Activated CD8-positive, alpha-beta memory T cell treated with anti-CD3 and anti-CD28 coated beads, Interleukin-2, amount 50 U/mL, for 48 hours (primary cell): ENCODE measurements around the gene SEMA3A.

Experiments
- DNase-seq: peaks from one replicate; pipeline ENCODE4 v3.0.0-alpha.2; 2020

SEMA3A gene

DNA sequence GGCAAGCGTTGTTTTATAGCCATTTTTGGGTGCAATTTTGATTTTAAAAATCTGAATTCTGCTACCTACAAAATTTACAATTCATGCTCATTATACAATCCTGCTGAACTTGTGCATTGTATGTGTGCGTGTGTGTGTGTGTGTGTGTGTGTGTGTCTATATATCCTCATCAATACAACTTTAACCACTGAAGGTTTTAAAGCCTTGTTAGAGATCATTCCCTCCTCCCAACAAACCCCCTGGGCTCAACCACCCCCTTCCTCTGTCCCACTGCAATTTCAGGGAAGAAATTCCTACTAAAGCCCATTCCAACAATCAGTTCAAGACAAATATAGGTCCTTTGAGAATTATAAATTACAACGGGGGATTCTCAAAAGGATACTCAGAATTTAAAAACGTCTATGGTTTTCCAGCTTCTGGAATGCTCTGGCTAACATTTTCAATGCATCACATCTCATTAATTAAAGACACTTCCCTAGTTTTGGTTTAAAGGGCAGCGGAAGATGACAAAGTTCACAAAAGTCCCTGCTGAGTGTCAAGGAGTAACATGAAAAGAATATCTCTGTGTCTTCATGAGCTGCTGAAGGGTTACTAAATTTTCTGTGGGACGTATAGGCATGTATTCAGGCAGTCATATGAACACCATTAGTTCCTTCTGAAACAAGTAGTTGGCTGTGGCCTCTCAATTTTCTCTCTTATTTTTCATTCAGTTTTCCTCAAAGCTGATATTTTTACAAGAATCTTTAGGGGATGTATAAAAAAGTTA, 889 bp upstream of the SEMA3A start:
- no peak for DNase-seq

DNA sequence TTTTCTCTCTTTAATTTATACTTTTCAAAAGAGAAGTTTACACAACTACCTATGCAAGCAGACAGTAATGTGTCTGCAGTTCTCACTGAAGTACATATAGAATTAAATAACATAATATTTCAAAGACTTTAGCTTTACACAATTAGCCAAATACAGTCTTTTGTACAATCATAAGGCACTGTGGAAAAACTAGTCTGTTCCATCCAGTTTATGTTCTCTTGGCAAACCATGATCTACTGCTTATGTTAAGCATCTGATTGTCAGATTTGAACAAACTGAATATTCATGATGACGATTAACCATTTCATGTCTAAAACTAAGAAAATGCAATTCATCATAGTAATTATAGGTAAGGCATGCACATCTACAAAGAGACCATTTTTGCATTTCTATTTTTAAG, 842 bp downstream of the SEMA3A start:
- DNase-seq: no peak

DNA sequence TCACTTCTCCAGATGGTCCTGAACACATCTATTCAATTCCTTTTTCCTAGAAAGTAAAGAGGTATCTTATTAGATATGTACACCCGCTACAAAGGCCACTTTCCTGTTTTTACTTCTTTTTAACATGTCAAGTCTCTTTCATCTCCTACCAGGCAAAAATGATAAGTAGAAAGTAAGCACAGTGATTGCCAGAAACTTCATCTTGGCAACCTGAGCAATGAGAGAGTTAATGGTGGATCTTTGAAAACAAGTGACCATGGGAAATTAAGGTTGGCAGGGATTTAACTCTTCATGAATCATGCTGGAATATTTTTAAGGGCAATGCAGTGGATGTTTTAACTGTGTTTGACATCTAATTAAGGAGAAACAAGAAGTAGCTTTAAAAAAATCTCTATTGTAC, 2.7 kb downstream of the SEMA3A start:
- no peak for DNase-seq

DNA sequence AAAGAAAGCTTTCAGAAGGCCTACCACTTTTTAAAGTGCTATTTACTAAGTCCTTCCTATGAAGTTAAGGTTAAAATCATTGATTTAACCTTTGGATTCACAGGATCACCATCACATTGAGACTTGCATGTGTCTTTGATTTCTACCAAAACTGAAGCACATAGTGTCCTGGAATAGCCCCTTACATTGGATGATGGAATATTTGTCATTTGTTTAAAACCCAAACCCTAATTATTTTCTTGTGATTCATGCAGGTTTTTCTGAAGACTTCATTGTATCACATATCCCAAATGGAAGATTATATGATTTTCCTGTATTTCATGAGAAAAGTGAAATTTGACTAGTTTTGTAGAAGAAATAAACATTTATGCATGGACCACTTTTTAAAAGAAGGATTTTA, 3.3 kb downstream of the SEMA3A start:
- DNase-seq: no peak

DNA sequence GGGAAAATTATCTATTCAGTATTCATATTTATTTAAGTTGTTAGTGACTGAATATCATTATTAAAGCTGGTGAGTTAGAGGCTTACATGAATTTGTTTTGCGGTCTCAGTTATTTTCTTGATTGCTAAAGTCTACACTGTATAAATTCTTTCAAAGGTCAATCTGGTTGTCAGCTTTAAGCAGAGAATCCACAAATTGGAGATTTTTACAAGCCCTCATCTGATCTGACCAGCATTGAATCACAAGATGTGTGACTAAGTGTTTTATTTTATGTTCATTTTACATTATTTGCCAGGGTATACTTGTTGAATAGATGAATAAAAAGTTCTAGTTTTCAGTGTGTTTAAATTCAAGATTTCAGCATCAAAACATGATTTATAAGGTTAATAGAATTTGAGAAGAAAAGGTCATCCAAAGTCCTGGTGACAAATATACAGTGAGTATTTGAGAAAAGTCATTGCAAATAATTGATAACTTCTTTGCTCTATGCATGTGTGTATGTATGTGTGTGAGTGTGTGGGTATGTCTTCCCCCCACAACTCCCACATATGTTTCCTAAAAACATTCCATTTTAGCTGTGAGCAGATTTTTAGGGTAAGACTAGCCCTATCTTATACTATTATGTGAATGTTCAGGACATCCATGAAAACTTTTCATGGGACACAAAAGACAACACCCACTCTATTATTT, 4.4 kb downstream of the SEMA3A start:
- DNase-seq: no peak

DNA sequence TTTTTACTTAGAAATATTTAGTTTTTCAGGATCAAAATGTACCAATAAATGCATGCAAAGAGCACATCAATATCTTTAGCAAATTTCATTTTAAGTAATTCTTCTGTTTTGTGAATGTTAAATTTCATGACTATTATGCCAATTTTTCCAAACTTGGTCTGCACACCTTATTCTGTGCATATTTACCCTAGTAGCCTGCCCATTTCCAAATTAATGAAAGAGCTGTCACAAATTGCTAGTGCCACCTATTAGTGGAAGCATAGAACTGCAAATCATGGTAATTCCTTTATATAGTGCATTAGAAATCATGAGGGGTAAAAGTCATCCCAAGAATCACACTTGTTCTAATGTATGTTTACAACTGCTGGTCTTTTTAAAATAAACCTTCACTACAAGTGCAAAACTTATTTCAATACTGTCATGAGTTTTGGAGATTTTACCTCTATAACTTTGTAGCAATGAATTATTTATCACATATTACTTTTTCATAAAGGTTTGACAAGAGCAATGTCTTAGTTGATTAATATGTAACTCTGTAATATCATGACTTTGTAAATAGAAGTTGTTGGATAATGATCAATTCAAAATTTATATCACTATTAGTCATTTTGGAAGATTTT, 5.7 kb downstream of the SEMA3A start:
- no peak for DNase-seq

DNA sequence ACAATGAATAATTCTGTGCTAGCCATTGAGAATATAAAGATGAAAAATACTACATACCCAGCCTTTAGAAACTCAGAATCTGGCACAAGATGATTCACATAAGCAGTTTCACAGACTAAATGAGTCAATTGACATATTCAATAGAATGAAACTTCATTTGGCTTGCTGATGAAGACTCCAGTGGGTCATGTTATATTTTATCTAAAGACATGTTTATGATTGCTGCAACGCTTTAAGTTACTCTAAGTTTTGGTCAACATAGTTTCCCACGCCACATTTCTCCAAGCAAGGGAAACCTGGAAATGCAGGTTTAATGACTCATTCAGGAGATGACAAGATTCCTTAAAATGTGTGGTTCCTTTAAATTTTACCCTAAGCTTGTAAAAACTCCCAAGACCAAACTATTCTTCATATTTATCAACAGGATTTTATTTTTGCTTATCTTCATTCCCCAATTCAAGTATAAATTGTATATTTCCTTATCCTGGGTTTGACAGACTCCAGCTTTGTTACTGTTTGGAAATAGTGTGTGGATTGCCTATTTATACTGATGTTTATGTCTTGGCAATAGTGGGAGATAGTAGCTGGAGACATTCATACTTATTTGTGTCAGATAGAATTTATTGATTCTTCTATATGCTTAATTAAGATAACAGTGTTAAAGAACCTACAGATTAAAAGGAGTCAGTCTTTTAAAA, 6.6 kb downstream of the SEMA3A start:
- DNase-seq: no peak

DNA sequence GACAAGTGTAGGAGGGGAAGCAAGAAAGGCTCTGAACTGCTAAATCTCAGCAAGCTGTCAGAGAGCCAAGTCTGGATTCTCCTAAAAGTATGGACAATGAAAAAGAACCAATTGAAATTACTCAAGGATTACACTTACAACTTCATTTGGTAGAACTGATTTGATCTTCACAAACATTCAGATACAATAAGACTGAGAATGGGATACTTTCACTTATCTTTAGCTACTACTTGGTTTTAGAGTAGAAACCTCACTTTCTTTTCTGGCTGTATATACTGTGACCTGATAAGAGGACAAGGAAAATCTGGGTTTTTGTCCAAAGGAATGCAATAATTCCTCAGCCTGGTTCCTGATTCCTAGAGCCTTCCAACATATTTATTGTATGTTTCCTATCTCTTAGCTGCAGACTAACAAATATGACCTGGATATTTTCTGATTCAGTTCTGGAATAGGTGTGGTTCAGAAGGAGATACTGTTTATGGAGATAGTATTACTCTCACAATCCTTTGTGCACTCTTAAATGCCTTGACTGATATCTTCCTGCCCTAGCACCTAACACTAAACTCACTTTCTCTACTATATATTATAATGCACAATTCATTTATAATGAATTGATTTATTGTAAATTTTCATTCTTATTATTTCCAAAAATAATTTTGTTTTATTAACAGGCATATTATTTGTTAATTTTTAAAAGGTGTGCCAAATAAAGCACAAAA, 7.3 kb downstream of the SEMA3A start:
- no peak for DNase-seq

DNA sequence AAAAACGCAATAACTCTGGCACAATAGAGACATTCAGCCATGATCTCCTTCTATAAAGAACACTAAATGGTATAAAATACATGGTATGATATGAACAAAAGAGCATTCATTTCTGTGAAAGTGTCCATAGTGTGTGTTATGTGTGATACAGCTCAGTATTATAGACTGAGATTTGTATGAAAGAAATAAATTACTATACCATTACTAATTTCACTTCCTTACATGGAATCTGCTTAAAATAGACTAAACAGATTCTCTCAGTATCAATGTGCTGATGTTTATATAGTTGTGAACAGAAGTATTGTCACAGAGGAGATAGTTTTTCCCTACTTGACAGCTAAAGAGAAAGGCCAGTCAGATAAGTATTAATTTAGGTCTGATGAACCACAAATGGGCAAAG, 10.8 kb downstream of the SEMA3A start:
- no peak for DNase-seq

DNA sequence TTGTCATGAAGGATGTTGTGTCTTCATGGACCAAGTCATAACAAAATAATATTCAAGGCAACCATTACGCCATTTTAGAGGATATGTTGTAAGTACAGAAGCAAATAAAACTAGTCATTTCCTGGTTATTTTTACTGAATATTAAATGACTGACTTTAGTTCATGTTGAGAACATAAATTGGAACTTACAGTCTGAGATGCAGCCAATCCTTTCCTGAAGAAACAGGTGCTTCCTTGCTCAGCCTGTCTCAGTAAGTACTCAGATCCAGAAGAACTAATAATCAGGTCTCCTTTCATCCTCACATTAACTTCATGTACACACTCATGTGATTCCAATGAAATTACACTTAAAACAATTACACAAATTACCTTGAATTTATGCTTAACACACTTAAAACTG, 12.3 kb downstream of the SEMA3A start:
- DNase-seq: no peak

DNA sequence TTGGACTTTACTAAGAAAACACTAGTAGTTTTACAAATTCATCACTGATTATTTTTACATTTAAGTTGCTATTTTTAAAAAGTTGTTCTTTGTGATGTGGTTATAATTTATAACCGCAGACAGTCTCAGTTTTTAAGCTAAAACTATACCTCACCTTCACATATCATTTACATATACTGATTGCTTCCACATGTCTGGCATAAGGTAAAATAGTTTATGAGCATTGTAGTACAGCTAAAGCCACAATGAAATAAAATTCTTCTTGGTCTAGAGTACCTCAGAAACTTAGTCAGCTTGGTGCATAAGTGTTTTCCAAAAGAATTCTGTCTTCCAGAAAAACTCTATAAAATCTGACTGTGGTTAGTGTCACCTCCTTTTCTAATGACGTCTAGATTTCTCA, 13.0 kb downstream of the SEMA3A start:
- no peak for DNase-seq

DNA sequence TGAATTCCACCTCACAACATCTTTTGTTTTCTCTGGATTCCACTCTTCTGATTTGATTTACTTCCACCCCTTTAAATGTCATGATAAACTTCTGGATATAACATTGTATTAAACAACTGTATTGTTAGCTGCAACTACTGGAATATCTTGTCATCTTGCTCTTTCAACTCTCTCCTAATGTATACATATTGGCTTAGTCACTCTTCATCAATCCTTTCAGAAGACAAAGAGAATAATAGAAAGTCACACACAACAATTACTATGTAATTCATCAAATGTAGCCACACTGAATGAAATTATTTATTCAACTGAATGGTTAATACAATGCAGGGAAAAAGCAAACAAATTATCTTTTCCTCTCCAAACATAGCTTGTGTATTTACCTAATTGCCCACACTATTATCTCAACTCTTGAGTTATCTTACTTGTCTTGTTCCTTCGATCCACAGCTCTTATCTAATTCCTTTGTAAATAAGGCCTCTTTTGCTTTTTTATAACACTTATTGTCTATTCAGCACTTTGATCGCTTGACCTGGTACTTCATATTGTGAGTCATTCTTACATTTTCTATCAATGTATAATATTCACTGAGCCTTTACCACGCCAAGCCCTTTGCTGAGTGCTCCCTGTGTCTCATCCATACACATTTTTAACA, 16.7 kb downstream of the SEMA3A start:
- no peak for DNase-seq

DNA sequence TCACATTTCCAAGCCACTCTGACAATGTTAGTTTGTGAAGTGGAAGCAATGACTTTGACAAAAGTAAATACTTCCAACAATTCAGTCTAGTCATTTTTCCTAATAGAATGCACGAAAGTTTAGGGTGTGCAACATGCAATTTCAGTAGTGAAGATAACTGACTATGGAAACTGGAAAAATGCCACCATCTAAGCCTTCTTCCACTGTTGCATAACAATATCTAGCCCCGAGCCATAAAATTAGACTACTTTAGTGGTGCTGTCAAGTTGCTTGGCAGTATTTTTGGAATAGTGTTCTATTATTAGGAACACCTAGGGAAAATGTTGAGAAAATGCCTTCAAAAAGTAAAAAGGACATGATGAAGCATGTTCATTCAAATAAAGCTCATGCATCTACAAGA, 17.9 kb downstream of the SEMA3A start:
- no peak for DNase-seq

DNA sequence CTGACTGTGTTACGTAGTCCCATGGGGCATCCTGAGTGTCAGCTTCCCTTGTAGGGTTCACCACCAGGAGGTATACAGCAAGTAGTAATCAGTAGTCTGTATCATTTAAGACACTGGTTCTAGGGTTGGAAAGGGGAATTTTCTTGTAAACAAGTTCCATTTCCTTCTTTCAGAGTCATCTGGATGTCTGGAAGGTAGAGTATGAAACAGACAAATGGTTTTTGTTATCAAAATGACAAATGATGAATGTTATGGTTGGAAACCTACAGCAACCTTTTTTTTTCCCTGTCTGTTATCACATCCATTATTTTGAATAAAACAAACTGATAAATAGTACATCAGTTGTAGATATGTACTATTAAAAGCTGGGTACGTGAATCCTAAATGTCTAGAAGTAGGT, 19.1 kb downstream of the SEMA3A start:
- no peak for DNase-seq

DNA sequence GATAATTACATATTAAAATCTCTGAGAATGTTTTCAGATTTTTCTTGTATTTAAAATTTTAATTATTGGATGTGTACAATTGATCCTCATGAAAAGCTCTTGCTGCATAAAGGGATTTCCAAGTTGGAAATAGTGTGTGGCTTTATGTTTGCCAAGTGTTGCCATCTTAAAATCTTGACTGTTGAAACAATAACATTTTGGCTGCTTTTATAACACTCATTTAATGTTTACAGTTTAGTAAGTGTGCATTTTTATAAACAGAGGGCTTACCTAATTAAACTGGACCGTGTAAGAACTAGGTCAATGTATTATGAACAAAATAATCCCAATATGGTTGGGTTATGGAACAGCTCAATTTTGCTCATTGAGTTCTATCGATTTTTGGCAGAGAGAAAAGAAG, 23.9 kb downstream of the SEMA3A start:
- DNase-seq: no peak

DNA sequence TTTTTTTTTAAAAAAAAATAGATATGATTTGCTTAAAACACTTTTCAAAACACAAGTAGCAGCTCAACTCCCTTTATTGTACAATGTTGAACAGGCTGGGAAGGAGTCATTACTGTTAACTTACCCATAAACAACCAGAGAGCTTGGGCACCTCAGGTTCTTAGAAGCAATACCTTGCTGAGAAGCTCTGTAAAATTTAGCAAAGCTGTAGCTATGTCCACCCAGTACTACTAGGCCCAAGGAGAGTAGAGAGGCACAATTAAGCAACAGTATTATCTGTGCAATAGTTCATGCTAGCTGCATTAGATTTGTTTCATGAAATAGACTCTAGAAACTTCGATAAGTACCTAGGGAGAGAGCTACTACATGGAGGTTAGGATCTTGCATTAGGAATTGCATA, 32.0 kb downstream of the SEMA3A start:
- DNase-seq: no peak

DNA sequence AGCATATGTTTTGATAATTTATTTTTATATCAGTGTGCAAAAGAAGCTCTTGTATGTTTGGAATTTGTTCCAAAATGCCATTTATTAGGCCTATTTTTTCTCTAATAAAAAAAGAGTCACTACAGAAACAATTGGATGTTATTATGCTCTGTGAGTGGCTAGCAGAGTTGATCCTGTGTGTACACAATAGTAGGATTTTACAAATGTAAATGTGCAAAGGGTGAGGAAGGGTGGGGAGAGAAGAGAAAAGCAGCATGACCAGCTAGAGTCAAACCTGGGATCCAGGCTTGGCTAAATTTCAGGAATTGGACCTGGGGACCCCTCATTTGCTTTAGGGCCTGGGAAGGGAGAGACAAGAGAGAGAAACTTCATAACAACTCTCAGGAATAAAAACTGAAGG, 32.5 kb downstream of the SEMA3A start:
- DNase-seq: no peak

DNA sequence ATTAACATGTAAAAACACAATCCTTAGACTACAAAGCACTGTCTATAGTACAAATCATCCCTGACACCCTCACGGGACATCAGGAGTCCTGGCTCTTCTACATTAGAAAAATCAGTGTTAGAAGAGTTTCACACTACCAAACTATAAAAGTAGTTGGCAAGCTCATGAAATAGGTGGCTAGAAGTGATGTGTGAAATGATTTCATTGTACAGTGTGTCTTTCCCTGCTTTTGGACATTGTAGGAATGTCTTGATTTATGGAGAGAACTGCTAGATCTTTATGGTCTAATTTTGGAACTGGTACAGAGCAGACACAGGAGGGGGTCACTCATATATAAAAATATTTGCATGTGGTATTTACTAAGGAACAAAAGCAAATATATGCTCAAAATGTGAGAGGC, 33.2 kb downstream of the SEMA3A start:
- no peak for DNase-seq

DNA sequence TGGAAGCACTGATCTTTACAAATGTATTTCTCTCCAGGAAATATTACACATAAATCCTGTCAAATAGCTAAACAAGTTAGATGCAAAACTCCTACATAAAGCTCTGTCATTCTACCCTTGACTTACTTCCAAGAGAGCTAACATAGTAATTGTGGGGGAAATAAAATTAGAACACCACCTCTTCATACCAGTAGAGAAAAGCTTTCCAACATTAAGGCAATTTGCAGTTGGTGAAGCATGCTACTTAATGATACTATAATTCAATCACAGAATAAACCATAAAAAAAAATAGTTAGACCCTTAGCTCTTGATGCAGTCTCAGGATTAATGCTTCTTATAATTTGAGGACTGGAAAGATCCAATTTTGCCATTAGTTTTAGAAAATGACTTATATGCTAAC, 35.2 kb downstream of the SEMA3A start:
- no peak for DNase-seq

DNA sequence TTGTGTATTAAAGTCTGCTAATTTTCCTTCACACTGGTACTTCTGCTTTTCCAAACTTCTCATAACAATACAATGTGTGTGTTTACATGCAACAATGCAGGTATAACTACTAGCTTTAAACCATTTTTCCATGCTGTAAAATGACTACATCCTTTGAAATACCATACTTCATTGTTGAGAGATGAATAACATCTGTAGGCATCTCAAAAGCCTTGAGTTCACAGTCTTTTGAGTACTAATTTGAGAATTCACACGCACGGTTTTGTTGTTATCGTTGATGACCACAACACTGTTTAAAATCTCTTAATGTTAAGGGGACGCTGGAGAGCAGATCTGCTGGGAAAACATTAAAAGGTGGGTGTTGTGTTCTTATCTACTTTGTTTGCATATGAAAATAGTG, 37.4 kb downstream of the SEMA3A start:
- no peak for DNase-seq

DNA sequence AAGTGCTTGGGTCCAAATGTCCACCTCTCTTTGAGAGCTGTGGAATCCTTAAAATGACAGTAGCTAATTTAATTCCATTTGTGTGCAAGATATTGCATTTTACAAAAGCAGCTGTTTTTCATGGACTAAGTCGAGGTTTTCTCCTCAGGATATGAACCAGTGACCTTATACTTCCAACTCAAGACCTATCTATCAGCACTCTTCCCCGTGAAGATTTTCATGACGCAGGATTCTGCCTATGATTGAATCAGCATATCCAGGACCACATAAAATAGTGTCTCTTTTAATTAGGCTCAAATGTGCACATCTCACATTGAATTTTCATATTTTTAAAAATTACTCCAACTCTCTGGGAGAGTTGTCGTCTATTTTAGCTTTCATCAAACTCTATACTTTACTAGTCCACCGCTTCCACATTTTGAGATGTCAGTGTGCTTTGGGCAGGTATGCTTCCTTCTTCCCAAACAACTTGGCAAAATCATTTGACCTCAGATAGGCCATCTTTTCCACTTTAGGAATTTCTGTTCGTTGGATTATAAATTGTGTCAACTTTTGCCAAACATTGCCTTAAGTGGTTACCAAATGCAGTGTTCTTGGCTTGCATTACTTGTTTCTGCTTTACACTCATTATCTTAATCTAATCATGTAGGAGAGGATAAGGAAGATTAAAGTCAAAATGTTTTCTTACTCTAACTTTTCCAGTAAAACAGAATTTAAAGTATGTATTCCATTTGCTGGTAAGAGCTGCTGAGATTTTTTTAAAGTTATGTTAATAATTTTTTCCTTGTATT, 39.4 kb downstream of the SEMA3A start:
- DNase-seq: no peak

DNA sequence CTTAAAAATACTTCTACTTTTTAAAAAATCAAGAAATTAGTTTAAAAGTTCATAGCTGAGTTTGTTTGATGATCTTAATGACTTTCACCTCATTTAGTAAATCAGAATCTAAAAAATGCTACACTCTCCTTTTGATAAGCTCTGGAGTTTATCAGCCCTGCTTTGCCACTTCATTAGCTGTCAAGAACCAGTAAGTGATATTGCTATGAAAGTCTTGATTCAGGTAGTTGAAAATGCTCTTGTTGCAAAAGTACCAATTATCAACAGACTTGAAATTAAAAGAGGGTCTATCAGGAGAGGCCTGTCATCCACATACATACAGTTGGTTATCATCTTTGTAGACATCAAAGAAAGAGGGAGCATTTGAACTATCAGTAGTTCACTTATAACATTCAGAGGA, 41.6 kb downstream of the SEMA3A start:
- DNase-seq: no peak
